GM23248 (cell line): ENCODE data around the gene PTGS1.

Experiments used
- EZH2 ChIP-seq: fragments of 200-600 bp; sonication (generic); IDR thresholded peaks from 2 replicates; pipeline ENCODE4 v1.6.1; 2018; ENCODE audit warnings: antibody characterized with exemption, mild to moderate bottlenecking; ENCODE audit not compliant: insufficient read depth, poor library complexity, severe bottlenecking
- EZH2phosphoT487 ChIP-seq: fragments of 200-600 bp; sonication (generic); IDR thresholded peaks from 2 replicates; pipeline ENCODE4 v1.6.1; 2018; ENCODE audit warnings: antibody characterized with exemption, moderate library complexity, mild to moderate bottlenecking, low read depth; ENCODE audit not compliant: insufficient read depth

DNA sequence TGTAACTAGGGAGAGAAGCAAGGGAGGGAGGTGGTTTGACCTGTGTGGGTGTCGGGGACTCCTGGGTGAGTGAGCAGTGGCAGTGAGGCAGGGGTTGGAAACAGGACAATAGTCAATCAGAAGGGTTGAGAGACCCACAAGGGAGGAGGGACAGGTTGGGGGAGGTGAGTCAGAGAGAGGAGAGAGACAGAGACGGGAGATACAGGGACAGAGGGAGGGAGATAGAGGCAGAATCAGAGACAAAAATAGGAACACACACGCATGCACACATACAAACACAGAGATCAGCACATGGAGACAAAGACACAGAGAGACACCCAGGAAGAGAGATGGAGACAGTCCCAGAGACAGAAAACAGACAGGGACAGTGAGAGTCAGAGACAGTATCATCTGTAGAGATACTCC, 39.3 kb upstream of the PTGS1 start:
- no peak for TF ChIP-seq EZH2
- no peak for TF ChIP-seq EZH2phosphoT487
